Nephron progenitor cell (in vitro differentiated cells): Measurements from ENCODE around the gene GREB1.

Experiments used
- DNase-seq: peaks from one replicate; pipeline ENCODE4 v3.0.0; 2021
- H3K27ac Mint-ChIP-seq: 2 replicates; pipeline ENCODE4 v1.8.0; 2021; ENCODE audit warnings: mild to moderate bottlenecking, moderate library complexity, mixed read lengths
- H3K27me3 Mint-ChIP-seq: 2 replicates; pipeline ENCODE4 v1.8.0; 2021; ENCODE audit warnings: mild to moderate bottlenecking, low read depth, mixed read lengths; ENCODE audit not compliant: poor library complexity
- H3K36me3 Mint-ChIP-seq: 2 replicates; pipeline ENCODE4 v1.8.0; 2021; ENCODE audit warnings: low read depth, mixed read lengths
- H3K4me1 Mint-ChIP-seq: 2 replicates; pipeline ENCODE4 v1.8.0; 2021; ENCODE audit warnings: mixed read lengths
- H3K4me3 Mint-ChIP-seq: 2 replicates; pipeline ENCODE4 v1.8.0; 2021; ENCODE audit warnings: mild to moderate bottlenecking, moderate library complexity, mixed read lengths
- H3K9me3 Mint-ChIP-seq: 2 replicates; pipeline ENCODE4 v1.8.0; 2021; ENCODE audit warnings: mild to moderate bottlenecking, moderate library complexity, mixed read lengths
- TF ChIP-seq, protein P1 (sequence below): fragments of 200-600 bp; sonication (generic); IDR thresholded peaks from 2 replicates; pipeline ENCODE4 v1.5.0; 2021; ENCODE audit warnings: antibody characterized with exemption

Gene GREB1

GRCh38 chr2:11647834-11648600 is 114.2 kb downstream of the GREB1 start:
- Mint-ChIP-seq H3K27ac (no peak overlapping the region), H3K4me1 (no peaks in the 10 kb centered on the region), H3K27me3 (peaks cover 3% of the 10 kb centered on the region)

DNA sequence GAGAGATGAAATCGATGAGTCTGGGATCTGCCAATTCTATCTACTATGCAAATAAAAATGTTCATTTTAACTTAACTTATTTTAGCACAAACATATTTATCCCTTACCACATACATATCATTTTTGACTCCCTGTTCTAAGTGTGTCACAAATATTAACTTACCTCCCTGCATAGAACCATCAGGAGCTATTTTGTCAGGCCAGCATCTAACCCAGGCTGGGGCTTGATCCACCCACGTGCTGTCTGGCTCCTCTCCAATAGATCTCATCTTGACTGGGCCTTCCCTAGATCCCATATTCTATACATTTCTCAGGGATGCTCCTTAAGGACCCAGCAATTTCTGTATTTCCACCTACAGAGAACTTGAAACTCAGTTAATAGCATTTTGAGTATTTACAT is 115.2 kb downstream of the GREB1 start:
- Mint-ChIP-seq H3K4me1 (no peaks in the 10 kb centered on the region), H3K4me3 (no peak overlapping the region)
- TF ChIP-seq, protein P1, sequence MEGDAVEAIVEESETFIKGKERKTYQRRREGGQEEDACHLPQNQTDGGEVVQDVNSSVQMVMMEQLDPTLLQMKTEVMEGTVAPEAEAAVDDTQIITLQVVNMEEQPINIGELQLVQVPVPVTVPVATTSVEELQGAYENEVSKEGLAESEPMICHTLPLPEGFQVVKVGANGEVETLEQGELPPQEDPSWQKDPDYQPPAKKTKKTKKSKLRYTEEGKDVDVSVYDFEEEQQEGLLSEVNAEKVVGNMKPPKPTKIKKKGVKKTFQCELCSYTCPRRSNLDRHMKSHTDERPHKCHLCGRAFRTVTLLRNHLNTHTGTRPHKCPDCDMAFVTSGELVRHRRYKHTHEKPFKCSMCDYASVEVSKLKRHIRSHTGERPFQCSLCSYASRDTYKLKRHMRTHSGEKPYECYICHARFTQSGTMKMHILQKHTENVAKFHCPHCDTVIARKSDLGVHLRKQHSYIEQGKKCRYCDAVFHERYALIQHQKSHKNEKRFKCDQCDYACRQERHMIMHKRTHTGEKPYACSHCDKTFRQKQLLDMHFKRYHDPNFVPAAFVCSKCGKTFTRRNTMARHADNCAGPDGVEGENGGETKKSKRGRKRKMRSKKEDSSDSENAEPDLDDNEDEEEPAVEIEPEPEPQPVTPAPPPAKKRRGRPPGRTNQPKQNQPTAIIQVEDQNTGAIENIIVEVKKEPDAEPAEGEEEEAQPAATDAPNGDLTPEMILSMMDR: no peak

More at GRCh38 chr2:11647834-11648600, 114.2 kb downstream of the GREB1 start:
- DNase-seq: no peak
- H3K4me3 Mint-ChIP-seq: no peak overlapping the region
- no peaks in the 10 kb centered on the region for H3K9me3 Mint-ChIP-seq
- TF ChIP-seq, protein P1: no peak
- H3K36me3 Mint-ChIP-seq: peaks cover 23% of the 10 kb centered on the region

GRCh38 chr2:11651856-11652548 is 118.2 kb downstream of the GREB1 start:
- DNase-seq: no peak
- TF ChIP-seq, protein P1: no peak
- Mint-ChIP-seq H3K4me3 (no peak overlapping the region), H3K9me3 (no peaks in the 10 kb centered on the region), H3K27me3 (peaks cover 1% of the 10 kb centered on the region), H3K4me1 (peaks cover 5% of the 10 kb centered on the region), H3K27ac (no peak overlapping the region), H3K36me3 (peaks cover 5% of the 10 kb centered on the region)

More for the DNA sequence above, 115.2 kb downstream of the GREB1 start:
- Mint-ChIP-seq H3K9me3 (no peaks in the 10 kb centered on the region), H3K27me3 (no peaks in the 10 kb centered on the region), H3K36me3 (peaks cover 12% of the 10 kb centered on the region), H3K27ac (no peak overlapping the region)
- DNase-seq: no peak

GRCh38 chr2:11652553-11652952 is 118.7 kb downstream of the GREB1 start:
- TF ChIP-seq, protein P1: no peak
- Mint-ChIP-seq H3K36me3 (peaks cover 4% of the 10 kb centered on the region), H3K27me3 (peaks cover 5% of the 10 kb centered on the region), H3K27ac (no peak overlapping the region), H3K9me3 (no peaks in the 10 kb centered on the region), H3K4me1 (peaks cover 5% of the 10 kb centered on the region), H3K4me3 (no peak overlapping the region)
- DNase-seq: no peak

DNA sequence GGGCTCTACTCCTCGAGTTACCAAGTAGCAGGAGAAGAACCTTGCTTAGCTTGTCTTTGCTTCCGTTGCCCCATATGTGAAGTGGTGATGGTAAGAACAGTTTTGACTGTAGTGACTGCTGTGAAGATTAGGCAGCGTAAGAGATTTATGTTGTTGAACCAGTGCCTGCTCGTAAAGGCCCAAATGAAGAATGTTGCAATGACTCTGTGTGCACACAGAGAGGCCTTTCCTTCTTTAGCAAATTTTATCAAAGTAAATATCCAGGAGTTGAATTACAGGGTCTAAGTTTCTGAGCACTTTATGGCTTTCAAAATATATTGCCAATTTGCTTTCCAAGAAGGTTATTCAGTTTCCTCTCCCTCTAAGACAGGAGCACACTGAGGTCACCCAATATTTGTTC is 121.7 kb downstream of the GREB1 start:
- TF ChIP-seq, protein P1: no peak
- no peak overlapping the region for H3K4me3 Mint-ChIP-seq
- H3K27ac Mint-ChIP-seq: no peak overlapping the region
- peaks cover 20% of the 10 kb centered on the region for H3K27me3 Mint-ChIP-seq
- no peak for DNase-seq
- H3K36me3 Mint-ChIP-seq: no peaks in the 10 kb centered on the region
- H3K4me1 Mint-ChIP-seq: peaks cover 5% of the 10 kb centered on the region
- H3K9me3 Mint-ChIP-seq: no peaks in the 10 kb centered on the region
